Loucy (cell line): ENCODE measurements around the gene AFF3.

Experiments used
- H2AFZ ChIP-seq: fragments of 200-600 bp; sonication (generic); 2 replicates; pipeline ENCODE4 v1.6.0; 2016; ENCODE audit warnings: antibody characterized with exemption, mild to moderate bottlenecking, low read length, moderate library complexity
- H3F3A ChIP-seq: fragments of 200-600 bp; 2 replicates; pipeline ENCODE4 v1.6.0; 2016; ENCODE audit warnings: antibody characterized with exemption, low read depth, mild to moderate bottlenecking
- H3K27me3 ChIP-seq: fragments of 200-600 bp; sonication (generic); 2 replicates; pipeline ENCODE4 v1.6.1; 2014; ENCODE audit warnings: low read length, mild to moderate bottlenecking; ENCODE audit not compliant: insufficient read depth, poor library complexity, severe bottlenecking
- H3K36me3 ChIP-seq: fragments of 200-600 bp; sonication (generic); 2 replicates; pipeline ENCODE4 v1.6.1; 2016; ENCODE audit warnings: low read length; ENCODE audit not compliant: insufficient read depth
- H3K4me1 ChIP-seq: fragments of 200-600 bp; sonication (generic); 2 replicates; pipeline ENCODE4 v1.5.1; 2014; ENCODE audit warnings: low read length, mild to moderate bottlenecking; ENCODE audit not compliant: insufficient read depth, poor library complexity, severe bottlenecking
- H3K4me2 ChIP-seq: fragments of 200-600 bp; sonication (generic); 2 replicates; pipeline ENCODE4 v1.6.0; 2014; ENCODE audit warnings: antibody characterized with exemption, low read length, low read depth, mild to moderate bottlenecking; ENCODE audit not compliant: poor library complexity, severe bottlenecking
- H3K4me3 ChIP-seq: fragments of 200-600 bp; sonication (generic); 2 replicates; pipeline ENCODE4 v1.5.1; 2014; ENCODE audit warnings: low read length, mild to moderate bottlenecking, mixed read lengths; ENCODE audit not compliant: poor library complexity, severe bottlenecking
- H3K79me2 ChIP-seq: fragments of 200-600 bp; sonication (generic); 2 replicates; pipeline ENCODE4 v1.6.1; 2014; ENCODE audit warnings: low read length; ENCODE audit not compliant: insufficient read depth
- H3K9ac ChIP-seq: fragments of 200-600 bp; sonication (generic); 2 replicates; pipeline ENCODE4 v1.6.0; 2014; ENCODE audit warnings: mild to moderate bottlenecking, low read depth, low read length, moderate library complexity; ENCODE audit not compliant: poor library complexity, severe bottlenecking
- H3K9me2 ChIP-seq: fragments of 200-600 bp; sonication (generic); replicated peaks from 2 replicates; pipeline ENCODE4 v1.6.1; 2016; ENCODE audit warnings: low read depth, low read length, mixed read lengths
- H3K9me3 ChIP-seq: fragments of 200-600 bp; sonication (generic); 2 replicates; pipeline ENCODE4 v1.6.1; 2014; ENCODE audit warnings: mild to moderate bottlenecking, antibody characterized with exemption, low read length, low read depth; ENCODE audit not compliant: insufficient read depth
- H4K20me1 ChIP-seq: fragments of 200-600 bp; sonication (generic); 2 replicates; pipeline ENCODE4 v1.6.0; 2014; ENCODE audit warnings: antibody characterized with exemption, low read length, mild to moderate bottlenecking; ENCODE audit not compliant: insufficient read depth, poor library complexity, severe bottlenecking
- EZH2phosphoT487 ChIP-seq: fragments of 200-600 bp; IDR thresholded peaks from 2 replicates; pipeline ENCODE4 v1.6.1; 2018; ENCODE audit warnings: antibody characterized with exemption, mild to moderate bottlenecking, moderate library complexity, borderline replicate concordance
- TF ChIP-seq, protein P1 (sequence below): fragments of 200-600 bp; sonication (generic); conservative IDR thresholded peaks from 2 replicates; pipeline ENCODE4 v1.5.1; 2014; ENCODE audit warnings: mild to moderate bottlenecking, antibody characterized with exemption, low read length

The AFF3 gene

GRCh38 chr2:100021791-100022340, 120.5 kb downstream of the AFF3 start:
- TF ChIP-seq, protein P1, sequence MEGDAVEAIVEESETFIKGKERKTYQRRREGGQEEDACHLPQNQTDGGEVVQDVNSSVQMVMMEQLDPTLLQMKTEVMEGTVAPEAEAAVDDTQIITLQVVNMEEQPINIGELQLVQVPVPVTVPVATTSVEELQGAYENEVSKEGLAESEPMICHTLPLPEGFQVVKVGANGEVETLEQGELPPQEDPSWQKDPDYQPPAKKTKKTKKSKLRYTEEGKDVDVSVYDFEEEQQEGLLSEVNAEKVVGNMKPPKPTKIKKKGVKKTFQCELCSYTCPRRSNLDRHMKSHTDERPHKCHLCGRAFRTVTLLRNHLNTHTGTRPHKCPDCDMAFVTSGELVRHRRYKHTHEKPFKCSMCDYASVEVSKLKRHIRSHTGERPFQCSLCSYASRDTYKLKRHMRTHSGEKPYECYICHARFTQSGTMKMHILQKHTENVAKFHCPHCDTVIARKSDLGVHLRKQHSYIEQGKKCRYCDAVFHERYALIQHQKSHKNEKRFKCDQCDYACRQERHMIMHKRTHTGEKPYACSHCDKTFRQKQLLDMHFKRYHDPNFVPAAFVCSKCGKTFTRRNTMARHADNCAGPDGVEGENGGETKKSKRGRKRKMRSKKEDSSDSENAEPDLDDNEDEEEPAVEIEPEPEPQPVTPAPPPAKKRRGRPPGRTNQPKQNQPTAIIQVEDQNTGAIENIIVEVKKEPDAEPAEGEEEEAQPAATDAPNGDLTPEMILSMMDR, result no peak
- no peak for TF ChIP-seq EZH2phosphoT487
- Histone ChIP-seq H3F3A (no peaks in the 10 kb centered on the region), H3K9me3 (no peaks in the 10 kb centered on the region), H3K27me3 (no peaks in the 10 kb centered on the region), H3K79me2 (no peaks in the 10 kb centered on the region), H3K9ac (no peak overlapping the region), H3K4me3 (no peak overlapping the region), H2AFZ (no peak overlapping the region), H3K9me2 (no peaks in the 10 kb centered on the region), H4K20me1 (no peaks in the 10 kb centered on the region), H3K36me3 (no peaks in the 10 kb centered on the region), H3K4me1 (peaks cover 9% of the 10 kb centered on the region), H3K4me2 (peak overlapping the region; percentile 43)

GRCh38 chr2:100019499-100019898, 122.9 kb downstream of the AFF3 start:
- Histone ChIP-seq H3K4me1 (peaks cover 9% of the 10 kb centered on the region), H3K9me3 (no peaks in the 10 kb centered on the region), H2AFZ (no peak overlapping the region), H4K20me1 (no peaks in the 10 kb centered on the region), H3K9ac (no peak overlapping the region), H3F3A (no peaks in the 10 kb centered on the region), H3K79me2 (no peaks in the 10 kb centered on the region), H3K27me3 (no peaks in the 10 kb centered on the region), H3K36me3 (no peaks in the 10 kb centered on the region; the same call in 1 of the 2 replicates), H3K4me3 (no peak overlapping the region), H3K9me2 (no peaks in the 10 kb centered on the region), H3K4me2 (no peak overlapping the region)
- TF ChIP-seq, protein P1, result no peak

- Histone ChIP-seq H3K4me1 (peaks cover 9% of the 10 kb centered on the region), H4K20me1 (no peaks in the 10 kb centered on the region), H3K9me2 (no peaks in the 10 kb centered on the region), H3F3A (no peaks in the 10 kb centered on the region), H2AFZ (no peak overlapping the region), H3K79me2 (no peaks in the 10 kb centered on the region), H3K27me3 (no peaks in the 10 kb centered on the region), H3K4me2 (no peak overlapping the region), H3K4me3 (no peak overlapping the region), H3K9me3 (no peaks in the 10 kb centered on the region), H3K9ac (no peak overlapping the region), H3K36me3 (no peaks in the 10 kb centered on the region; the same call in 1 of the 2 replicates)
- no peak for TF ChIP-seq EZH2phosphoT487
- TF ChIP-seq, protein P1, result no peak
Observed at GRCh38 chr2:100018341-100019193, 123.8 kb downstream of the AFF3 start.
